DOHH2 (cell line): Measurements from ENCODE around the gene ZNF674.
"Not testable (repeated sequence)": the region's sequence is repeated elsewhere in the genome, so short reads cannot be mapped to it uniquely, and the experiment has no call there.

ENCODE experiments used
- H3F3A ChIP-seq: fragments of 200-600 bp; sonication (generic), shearing (Covaris generic); 2 replicates; pipeline ENCODE4 v1.6.0; 2016; ENCODE audit warnings: antibody characterized with exemption, mild to moderate bottlenecking; ENCODE audit not compliant: control insufficient read depth, insufficient read depth
- H3K27ac ChIP-seq: fragments of 200-600 bp; sonication (generic); 2 replicates; pipeline ENCODE4 v1.5.1; 2014; ENCODE audit warnings: low read depth, mild to moderate bottlenecking, low read length, moderate library complexity
- H3K27me3 ChIP-seq: fragments of 200-600 bp; sonication (generic); 2 replicates; pipeline ENCODE4 v1.6.1; 2014; ENCODE audit warnings: mild to moderate bottlenecking, low read length, mixed read lengths; ENCODE audit not compliant: control insufficient read depth
- H3K36me3 ChIP-seq: fragments of 200-600 bp; sonication (generic); 2 replicates; pipeline ENCODE4 v1.6.1; 2014; ENCODE audit warnings: mild to moderate bottlenecking, low read length, moderate library complexity, mixed read lengths; ENCODE audit not compliant: control insufficient read depth
- H3K4me1 ChIP-seq: fragments of 200-600 bp; sonication (generic); 2 replicates; pipeline ENCODE4 v1.6.1; 2014; ENCODE audit warnings: mild to moderate bottlenecking, low read length, mixed read lengths; ENCODE audit not compliant: control insufficient read depth
- H3K4me2 ChIP-seq: fragments of 200-600 bp; sonication (generic); 2 replicates; pipeline ENCODE4 v1.6.0; 2014; ENCODE audit warnings: mild to moderate bottlenecking, low read length, moderate library complexity
- H3K4me3 ChIP-seq: fragments of 200-600 bp; sonication (generic); 2 replicates; pipeline ENCODE4 v1.5.1; 2014; ENCODE audit warnings: mild to moderate bottlenecking, low read length, mixed read lengths
- H3K79me2 ChIP-seq: fragments of 200-600 bp; sonication (generic); 2 replicates; pipeline ENCODE4 v1.6.1; 2014; ENCODE audit warnings: mild to moderate bottlenecking, low read length, mixed read lengths; ENCODE audit not compliant: control insufficient read depth
- H3K9me2 ChIP-seq: fragments of 200-600 bp; sonication (generic); replicated peaks from 2 replicates; pipeline ENCODE4 v1.6.1; 2014; ENCODE audit warnings: mild to moderate bottlenecking, low read length, mixed read lengths; ENCODE audit not compliant: control insufficient read depth
- H3K9me3 ChIP-seq: fragments of 200-600 bp; sonication (generic); 2 replicates; pipeline ENCODE4 v1.6.1; 2014; ENCODE audit warnings: antibody characterized with exemption, low read length, mixed read lengths; ENCODE audit not compliant: control insufficient read depth, insufficient read depth
- H4K20me1 ChIP-seq: fragments of 200-600 bp; sonication (generic); 2 replicates; pipeline ENCODE4 v1.6.0; 2014; ENCODE audit warnings: low read depth, mild to moderate bottlenecking, antibody characterized with exemption, low read length, moderate library complexity; ENCODE audit not compliant: control insufficient read depth, insufficient read depth
- EZH2phosphoT487 ChIP-seq: fragments of 200-600 bp; sonication (generic); IDR thresholded peaks from 2 replicates; pipeline ENCODE4 v1.6.1; 2017; ENCODE audit warnings: borderline replicate concordance, mild to moderate bottlenecking, antibody characterized with exemption, low read length, moderate library complexity, mixed read lengths
- TF ChIP-seq, protein P1 (sequence below): fragments of 200-600 bp; sonication (generic); IDR thresholded peaks from one replicate; pipeline ENCODE4 v1.5.1; 2014; ENCODE audit warnings: antibody characterized with exemption, mild to moderate bottlenecking, low read depth, low read length; ENCODE audit not compliant: poor library complexity, severe bottlenecking

Gene ZNF674

GRCh38 chrX:46528640-46529039 is 16.6 kb downstream of the ZNF674 start:
- not testable (repeated sequence) for H3K36me3 ChIP-seq

GRCh38 chrX:46506076-46506475 is 39.1 kb downstream of the ZNF674 start:
- no peaks in the 10 kb centered on the region for H3K36me3 ChIP-seq
- no peak overlapping the region for H3K27ac ChIP-seq

More at GRCh38 chrX:46528640-46529039, 16.6 kb downstream of the ZNF674 start:
- H3K27me3 ChIP-seq, H3K4me3 ChIP-seq, H3K79me2 ChIP-seq, H3K9me2 ChIP-seq, H3K9me3 ChIP-seq, H3K4me2 ChIP-seq, H3F3A ChIP-seq, H3K4me1 ChIP-seq, H3K27ac ChIP-seq, H4K20me1 ChIP-seq: not testable (repeated sequence)

DNA sequence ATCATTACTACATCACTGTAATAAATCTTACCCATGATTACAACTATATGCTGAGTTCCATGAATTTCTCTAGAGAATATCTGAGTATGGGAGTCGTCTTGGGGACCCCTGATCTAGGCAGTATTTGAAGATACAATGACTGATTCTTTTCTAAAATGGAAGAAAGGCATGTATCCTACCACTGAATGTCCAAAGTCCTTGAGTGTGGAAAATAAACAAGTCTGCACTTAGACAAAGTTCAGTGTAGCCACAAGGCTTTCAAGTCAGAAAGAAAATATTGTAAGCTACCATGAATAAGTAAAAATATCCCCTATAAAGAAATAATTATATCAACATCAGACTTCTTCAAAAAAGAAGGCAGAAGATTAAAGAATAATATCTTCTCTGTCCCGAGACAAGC is 42.4 kb downstream of the ZNF674 start:
- peaks cover 5% of the 10 kb centered on the region; the same call in 1 of the 2 replicates for H3K9me3 ChIP-seq
- no peak overlapping the region for H3K4me2 ChIP-seq

More at GRCh38 chrX:46506076-46506475, 39.1 kb downstream of the ZNF674 start:
- no peaks in the 10 kb centered on the region for H3K9me3 ChIP-seq
- H3F3A ChIP-seq: no peaks in the 10 kb centered on the region
- H3K9me2 ChIP-seq: no peaks in the 10 kb centered on the region
- no peak overlapping the region for H3K4me3 ChIP-seq
- H4K20me1 ChIP-seq: no peaks in the 10 kb centered on the region
- H3K79me2 ChIP-seq: no peaks in the 10 kb centered on the region
- H3K27me3 ChIP-seq: no peaks in the 10 kb centered on the region
- no peak for TF ChIP-seq EZH2phosphoT487
- TF ChIP-seq, protein P1, sequence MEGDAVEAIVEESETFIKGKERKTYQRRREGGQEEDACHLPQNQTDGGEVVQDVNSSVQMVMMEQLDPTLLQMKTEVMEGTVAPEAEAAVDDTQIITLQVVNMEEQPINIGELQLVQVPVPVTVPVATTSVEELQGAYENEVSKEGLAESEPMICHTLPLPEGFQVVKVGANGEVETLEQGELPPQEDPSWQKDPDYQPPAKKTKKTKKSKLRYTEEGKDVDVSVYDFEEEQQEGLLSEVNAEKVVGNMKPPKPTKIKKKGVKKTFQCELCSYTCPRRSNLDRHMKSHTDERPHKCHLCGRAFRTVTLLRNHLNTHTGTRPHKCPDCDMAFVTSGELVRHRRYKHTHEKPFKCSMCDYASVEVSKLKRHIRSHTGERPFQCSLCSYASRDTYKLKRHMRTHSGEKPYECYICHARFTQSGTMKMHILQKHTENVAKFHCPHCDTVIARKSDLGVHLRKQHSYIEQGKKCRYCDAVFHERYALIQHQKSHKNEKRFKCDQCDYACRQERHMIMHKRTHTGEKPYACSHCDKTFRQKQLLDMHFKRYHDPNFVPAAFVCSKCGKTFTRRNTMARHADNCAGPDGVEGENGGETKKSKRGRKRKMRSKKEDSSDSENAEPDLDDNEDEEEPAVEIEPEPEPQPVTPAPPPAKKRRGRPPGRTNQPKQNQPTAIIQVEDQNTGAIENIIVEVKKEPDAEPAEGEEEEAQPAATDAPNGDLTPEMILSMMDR: no peak
- H3K4me2 ChIP-seq: no peak overlapping the region
- H3K4me1 ChIP-seq: no peaks in the 10 kb centered on the region

DNA sequence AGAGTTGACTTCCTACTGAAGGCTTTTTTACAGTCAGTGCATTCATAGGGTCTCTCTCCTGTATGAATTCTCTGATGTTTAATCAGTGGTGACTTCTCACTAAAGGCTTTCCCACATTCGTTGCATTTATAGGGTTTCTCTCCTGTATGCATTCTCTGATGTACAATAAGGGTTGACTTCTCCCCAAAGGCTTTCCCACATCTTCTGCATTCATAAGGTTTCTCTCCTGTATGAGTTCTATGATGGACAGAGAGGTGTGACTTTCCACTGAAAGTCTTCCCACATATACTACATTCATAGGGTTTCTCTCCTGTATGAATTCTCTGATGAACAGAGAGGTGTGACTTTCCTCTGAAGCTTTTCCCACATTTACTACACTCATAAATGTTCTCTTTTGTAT is 45.2 kb downstream of the ZNF674 start:
- Histone ChIP-seq H3K27ac (no peak overlapping the region), H3K4me1 (no peaks in the 10 kb centered on the region), H3K36me3 (no peaks in the 10 kb centered on the region), H3K27me3 (no peaks in the 10 kb centered on the region), H3F3A (no peaks in the 10 kb centered on the region), H4K20me1 (no peaks in the 10 kb centered on the region), H3K4me3 (no peak overlapping the region), H3K79me2 (no peaks in the 10 kb centered on the region), H3K9me2 (no peaks in the 10 kb centered on the region), H3K4me2 (no peak overlapping the region), H3K9me3 (peaks cover 5% of the 10 kb centered on the region; the same call in 1 of the 2 replicates)
- TF ChIP-seq EZH2phosphoT487: no peak
- TF ChIP-seq, protein P1: no peak

More for the DNA sequence above, 42.4 kb downstream of the ZNF674 start:
- Histone ChIP-seq H3K27ac (no peak overlapping the region), H4K20me1 (no peaks in the 10 kb centered on the region), H3K4me1 (no peaks in the 10 kb centered on the region), H3K36me3 (no peaks in the 10 kb centered on the region), H3K4me3 (no peak overlapping the region), H3K27me3 (no peaks in the 10 kb centered on the region), H3K79me2 (no peaks in the 10 kb centered on the region), H3K9me2 (no peaks in the 10 kb centered on the region), H3F3A (no peaks in the 10 kb centered on the region)
- TF ChIP-seq EZH2phosphoT487: no peak
- TF ChIP-seq, protein P1: no peak
